GM12891 (cell line): ENCODE results near the gene PPIP5K1.
"Not testable (repeated sequence)": the region's sequence is repeated elsewhere in the genome, so short reads cannot be mapped to it uniquely, and the experiment has no call there.

Experiments
- PAX5 ChIP-seq: IDR thresholded peaks from 2 replicates; pipeline ENCODE4 v1.6.1; 2011; ENCODE audit warnings: low read length, moderate library complexity, mild to moderate bottlenecking; ENCODE audit not compliant: insufficient read depth, severe bottlenecking
- POLR2A ChIP-seq: IDR thresholded peaks from 2 replicates; pipeline ENCODE4 v1.6.1; 2011; ENCODE audit warnings: low read depth, low read length, control low read depth
- POLR2AphosphoS5 ChIP-seq: IDR thresholded peaks from 2 replicates; pipeline ENCODE4 v1.6.1; 2011; ENCODE audit warnings: low read depth, low read length, control low read depth
- POU2F2 ChIP-seq: IDR thresholded peaks from 2 replicates; pipeline ENCODE4 v1.6.1; 2011; ENCODE audit warnings: low read depth, mild to moderate bottlenecking, control low read depth, low read length, moderate library complexity
- SPI1 ChIP-seq: IDR thresholded peaks from 2 replicates; pipeline ENCODE4 v1.6.1; 2011; ENCODE audit warnings: low read depth, low read length, control low read depth
- TAF1 ChIP-seq: IDR thresholded peaks from 2 replicates; pipeline ENCODE4 v1.6.1; 2011; ENCODE audit warnings: low read depth, low read length, control low read depth

- TF ChIP-seq POLR2A, POLR2AphosphoS5, TAF1, POU2F2, SPI1, PAX5: not testable (repeated sequence)
These were observed 2.8 kb upstream of the PPIP5K1 start for GRCh38 chr15:43592841-43593240.
